ENCODE measurements around the gene INPP4B. TPM values are rescaled to one million over a fixed set of nuclear protein-coding genes. Genes with fewer than 3 reads are reported as not detected.

INPP4B gene
- total and polyA plus RNA-seq, 2 donors from 2014 or later = 2.6 to 18.9 TPM

- Histone ChIP-seq H3K9me3 (ENCODE audit: control insufficient read depth in 2 of 3, insufficient read depth in 1 of 3, low read length in 3 of 3) (no peaks in the 10 kb centered on the region), H3K9ac (ENCODE audit: low read length in 3 of 3) (no peak overlapping the region), H3K4me1 (ENCODE audit: control insufficient read depth in 2 of 3, insufficient read depth in 2 of 3, low read depth in 1 of 3, low read length in 3 of 3) (no peaks in the 10 kb centered on the region), H3K36me3 (ENCODE audit: control insufficient read depth in 2 of 3, insufficient read depth in 3 of 3, low read length in 3 of 3) (no peaks in the 10 kb centered on the region), H3K27ac (ENCODE audit: low read depth in 2 of 2, low read length in 2 of 2) (no peak overlapping the region), H3K4me3 (ENCODE audit: low read length in 3 of 3) (no peak overlapping the region), H3K27me3 (ENCODE audit: control insufficient read depth, insufficient read depth, low read length) (no peaks in the 10 kb centered on the region)
- DNase-seq (no peak), FAIRE-seq (no peak)
- no peak for TF ChIP-seq CTCF (IDR thresholded peaks at IDR 0.05; ENCODE audit: borderline replicate concordance, extremely low read depth, insufficient read depth)
- intact Hi-C loops (cut with DNase I) = no loop called here
Observed at GRCh38 chr4:142686081-142686480, 160.0 kb downstream of the INPP4B start.

- Histone ChIP-seq H3K36me3 (ENCODE audit: control insufficient read depth in 2 of 3, insufficient read depth in 3 of 3, low read length in 3 of 3) (no peaks in the 10 kb centered on the region), H3K9me3 (ENCODE audit: control insufficient read depth in 2 of 3, insufficient read depth in 1 of 3, low read length in 3 of 3) (no peaks in the 10 kb centered on the region), H3K4me3 (ENCODE audit: low read length in 3 of 3) (no peak overlapping the region), H3K9ac (ENCODE audit: low read length in 3 of 3) (no peak overlapping the region), H3K27ac (ENCODE audit: low read depth in 2 of 2, low read length in 2 of 2) (no peak overlapping the region), H3K4me1 (ENCODE audit: control insufficient read depth in 2 of 3, insufficient read depth in 2 of 3, low read depth in 1 of 3, low read length in 3 of 3) (no peaks in the 10 kb centered on the region), H3K27me3 (ENCODE audit: control insufficient read depth, insufficient read depth, low read length) (no peaks in the 10 kb centered on the region)
- no peak for TF ChIP-seq CTCF (IDR thresholded peaks at IDR 0.05; ENCODE audit: borderline replicate concordance, extremely low read depth, insufficient read depth)
- FAIRE-seq = no peak
- DNase-seq = no peak
- intact Hi-C loops (cut with DNase I) = no loop called here
Observed at GRCh38 chr4:142683997-142684396, 162.1 kb downstream of the INPP4B start.

- no peak overlapping the region for H3K4me3 ChIP-seq (ENCODE audit: low read length in 3 of 3)
- DNase-seq (no peak), FAIRE-seq (no peak)
- H3K27me3 ChIP-seq (ENCODE audit: control insufficient read depth, insufficient read depth, low read length) = no peaks in the 10 kb centered on the region
- H3K4me1 ChIP-seq (ENCODE audit: control insufficient read depth in 2 of 3, insufficient read depth in 2 of 3, low read depth in 1 of 3, low read length in 3 of 3) = no peaks in the 10 kb centered on the region
- no peak for TF ChIP-seq CTCF (IDR thresholded peaks at IDR 0.05; ENCODE audit: borderline replicate concordance, extremely low read depth, insufficient read depth)
- H3K27ac ChIP-seq (ENCODE audit: low read depth in 2 of 2, low read length in 2 of 2) = no peak overlapping the region
- no peak overlapping the region for H3K9ac ChIP-seq (ENCODE audit: low read length in 3 of 3)
- intact Hi-C loops (cut with DNase I) = no loop called here
- H3K9me3 ChIP-seq (ENCODE audit: control insufficient read depth in 2 of 3, insufficient read depth in 1 of 3, low read length in 3 of 3) = no peaks in the 10 kb centered on the region
- no peaks in the 10 kb centered on the region for H3K36me3 ChIP-seq (ENCODE audit: control insufficient read depth in 2 of 3, insufficient read depth in 3 of 3, low read length in 3 of 3)
Observed at GRCh38 chr4:142683503-142683902, 162.6 kb downstream of the INPP4B start.

GRCh38 chr4:142671516-142671915, 174.6 kb downstream of the INPP4B start:
- Histone ChIP-seq H3K9me3 (ENCODE audit: control insufficient read depth in 2 of 3, insufficient read depth in 1 of 3, low read length in 3 of 3) (peaks cover 0 to 5% (median 0%) of the 10 kb centered on the region in 3 donors), H3K27me3 (ENCODE audit: control insufficient read depth, insufficient read depth, low read length) (no peaks in the 10 kb centered on the region), H3K27ac (ENCODE audit: low read depth in 2 of 2, low read length in 2 of 2) (no peak overlapping the region), H3K9ac (ENCODE audit: low read length in 3 of 3) (no peak overlapping the region), H3K4me1 (ENCODE audit: control insufficient read depth in 2 of 3, insufficient read depth in 2 of 3, low read depth in 1 of 3, low read length in 3 of 3) (no peaks in the 10 kb centered on the region), H3K36me3 (ENCODE audit: control insufficient read depth in 2 of 3, insufficient read depth in 3 of 3, low read length in 3 of 3) (no peaks in the 10 kb centered on the region), H3K4me3 (ENCODE audit: low read length in 3 of 3) (no peak overlapping the region)
- DNase-seq (no peak), FAIRE-seq (no peak)
- TF ChIP-seq CTCF (IDR thresholded peaks at IDR 0.05; ENCODE audit: borderline replicate concordance, extremely low read depth, insufficient read depth) = no peak
- intact Hi-C loops (cut with DNase I) = no loop called here
